ELR (cell line): ENCODE results near the gene DPYSL3.

Source experiments
- DNase-seq: peaks from one replicate; pipeline ENCODE4 v3.0.0-alpha.2; 2015; ENCODE audit warnings: low read depth

DPYSL3 gene

DNA sequence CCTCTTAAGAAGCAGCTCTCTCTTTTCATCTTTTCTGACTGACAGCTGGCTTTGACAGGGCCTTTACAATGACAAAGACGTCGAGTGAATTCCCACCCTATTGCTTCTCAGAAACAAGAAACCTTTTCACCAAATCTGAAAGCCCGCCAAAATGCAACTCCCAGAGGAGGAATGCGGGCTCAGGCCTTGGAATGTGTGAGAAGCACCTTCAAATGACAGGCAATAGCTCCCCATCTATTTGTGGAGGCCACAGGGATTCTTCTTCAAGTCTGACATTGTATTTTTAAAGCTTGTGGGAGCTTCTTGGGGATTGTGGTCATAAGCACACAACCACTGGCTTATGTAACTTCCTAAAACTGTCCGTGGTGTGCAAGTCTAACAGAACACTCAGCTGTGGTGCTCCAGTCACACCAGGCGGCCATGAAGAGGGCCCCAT, 72.7 kb downstream of the DPYSL3 start:
- DNase-seq, result no peak

DNA sequence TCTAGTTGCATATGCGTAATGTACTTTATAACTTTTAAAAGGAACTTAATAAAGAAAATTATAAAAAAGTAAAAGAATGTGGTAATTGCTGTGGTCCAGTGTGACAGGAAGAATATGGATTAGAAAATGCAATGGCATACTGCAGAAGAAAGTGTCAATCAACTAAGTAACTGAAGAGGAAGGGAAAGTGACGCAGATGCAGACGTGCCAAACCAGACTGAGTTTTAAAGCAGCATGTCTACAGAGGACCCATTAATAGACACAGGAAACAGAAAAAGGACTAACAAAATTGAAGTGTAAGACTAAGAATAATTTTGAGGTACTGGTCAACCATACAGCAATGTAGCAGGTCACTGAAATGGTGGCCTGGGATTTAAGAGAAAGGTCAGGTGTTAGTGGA, 73.3 kb downstream of the DPYSL3 start:
- DNase-seq, result no peak

DNA sequence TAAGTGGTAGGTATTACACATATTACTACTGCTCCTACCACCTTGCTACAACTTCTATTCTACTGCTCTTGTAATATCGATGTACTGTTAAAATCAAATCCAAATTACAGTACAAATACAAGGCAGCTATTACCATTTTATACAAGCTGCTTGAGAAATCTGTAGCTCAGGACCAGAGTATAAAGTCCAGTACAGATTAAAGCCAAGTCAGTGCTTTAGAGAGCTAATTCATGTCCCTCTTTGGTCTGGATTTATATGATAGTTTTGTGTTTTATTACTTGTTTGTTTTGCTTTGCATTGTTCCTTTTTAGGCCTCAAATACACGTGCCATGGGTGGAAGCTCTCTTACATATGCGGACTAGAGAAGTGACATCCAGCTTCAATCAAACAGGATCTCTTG, 75.8 kb downstream of the DPYSL3 start:
- no peak for DNase-seq

DNA sequence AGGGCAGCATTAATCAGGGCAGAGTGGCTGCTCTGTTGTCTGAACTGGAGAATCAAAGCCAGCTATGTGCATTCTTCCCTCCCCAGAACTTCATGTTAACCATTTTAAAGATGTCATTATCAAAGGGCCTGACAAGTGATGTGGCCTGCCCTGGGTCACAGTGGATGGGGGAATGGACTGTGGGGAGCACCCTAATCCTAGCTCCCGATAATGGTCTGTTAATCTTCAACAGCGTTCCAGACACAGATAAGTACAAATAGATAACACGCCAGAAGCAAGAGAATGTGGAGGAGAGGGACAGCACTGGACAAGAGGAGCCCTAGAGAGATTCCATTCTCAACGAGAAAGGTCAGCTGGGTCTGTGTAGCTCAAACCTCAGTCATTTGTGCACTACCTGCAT, 77.5 kb downstream of the DPYSL3 start:
- DNase-seq, result no peak

DNA sequence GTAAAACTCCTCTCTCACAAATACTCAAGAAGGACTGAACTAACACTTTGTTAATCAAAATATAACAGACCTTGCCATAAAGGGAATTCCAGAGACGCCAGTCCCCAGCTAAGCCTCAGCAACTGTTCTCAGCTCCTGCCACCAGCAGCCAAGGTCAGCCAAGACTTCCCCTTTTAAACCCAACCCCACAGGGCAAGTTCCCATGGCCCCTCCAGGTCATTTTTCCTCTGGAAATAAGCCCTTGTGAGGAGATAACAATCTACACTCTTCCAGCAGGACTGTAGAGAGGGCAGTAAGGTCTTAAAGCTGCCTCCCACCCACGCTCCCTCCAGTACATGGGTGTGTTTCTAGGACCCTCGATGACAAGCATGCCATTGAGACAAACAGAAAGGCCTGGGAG, 78.3 kb downstream of the DPYSL3 start:
- DNase-seq, result no peak

DNA sequence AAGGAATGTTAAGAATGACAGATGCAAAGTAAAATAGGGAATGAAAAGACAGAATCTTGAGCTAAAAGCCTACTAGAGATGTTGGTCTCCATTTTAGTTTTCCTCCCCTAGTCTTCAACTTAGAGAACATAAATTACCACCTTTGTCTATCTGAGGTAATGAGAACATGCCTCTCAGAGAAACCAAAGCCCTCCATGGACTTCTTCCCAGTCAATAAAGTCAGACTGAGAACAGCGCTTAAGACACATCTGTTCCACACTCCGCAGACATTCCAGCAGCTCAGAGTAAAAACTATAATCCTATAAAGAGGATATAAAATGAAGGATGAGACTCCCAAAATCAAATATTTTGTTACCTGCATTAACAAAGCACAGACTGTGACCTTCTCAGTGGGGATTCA, 79.2 kb downstream of the DPYSL3 start:
- no peak for DNase-seq

DNA sequence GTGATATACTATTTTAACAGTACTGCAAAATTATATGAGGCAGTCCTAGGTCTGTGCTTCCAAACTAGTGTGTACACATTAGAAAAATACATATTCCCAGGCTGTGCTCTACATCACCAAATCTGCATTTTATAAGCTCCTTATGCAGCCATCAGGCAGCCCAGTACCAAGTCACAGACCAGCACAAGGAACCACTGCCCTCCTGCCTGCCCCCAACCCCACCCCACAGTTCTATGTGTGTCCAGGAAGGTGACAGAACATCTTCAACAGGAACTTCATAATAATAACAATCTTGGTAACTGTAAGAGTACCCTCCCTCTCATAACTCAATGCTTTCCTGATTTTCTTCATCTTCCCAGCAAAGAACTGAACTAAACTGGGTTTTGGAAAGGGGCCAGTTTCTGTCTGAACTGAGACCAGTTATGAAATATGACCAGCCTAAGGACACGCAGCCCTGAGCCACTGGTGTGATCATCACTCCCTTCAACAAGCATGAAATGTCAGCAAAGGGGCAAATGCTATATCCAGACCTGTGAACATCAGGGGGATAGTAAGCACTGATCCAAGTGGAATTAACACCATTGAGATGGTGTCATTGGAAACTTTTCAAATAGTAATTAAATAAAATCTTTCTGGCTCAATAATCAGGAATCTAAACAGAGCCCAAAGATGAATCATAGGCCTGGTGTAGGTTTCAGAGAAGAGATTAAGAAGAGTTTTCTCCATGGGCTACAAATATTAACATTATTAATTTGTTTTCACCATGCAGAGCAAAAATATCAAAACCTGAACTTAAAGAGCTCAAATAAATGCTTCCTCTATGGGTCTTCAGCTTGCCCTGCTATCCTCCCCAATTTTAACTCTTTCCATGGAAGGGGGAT, 82.1 kb downstream of the DPYSL3 start:
- no peak for DNase-seq

DNA sequence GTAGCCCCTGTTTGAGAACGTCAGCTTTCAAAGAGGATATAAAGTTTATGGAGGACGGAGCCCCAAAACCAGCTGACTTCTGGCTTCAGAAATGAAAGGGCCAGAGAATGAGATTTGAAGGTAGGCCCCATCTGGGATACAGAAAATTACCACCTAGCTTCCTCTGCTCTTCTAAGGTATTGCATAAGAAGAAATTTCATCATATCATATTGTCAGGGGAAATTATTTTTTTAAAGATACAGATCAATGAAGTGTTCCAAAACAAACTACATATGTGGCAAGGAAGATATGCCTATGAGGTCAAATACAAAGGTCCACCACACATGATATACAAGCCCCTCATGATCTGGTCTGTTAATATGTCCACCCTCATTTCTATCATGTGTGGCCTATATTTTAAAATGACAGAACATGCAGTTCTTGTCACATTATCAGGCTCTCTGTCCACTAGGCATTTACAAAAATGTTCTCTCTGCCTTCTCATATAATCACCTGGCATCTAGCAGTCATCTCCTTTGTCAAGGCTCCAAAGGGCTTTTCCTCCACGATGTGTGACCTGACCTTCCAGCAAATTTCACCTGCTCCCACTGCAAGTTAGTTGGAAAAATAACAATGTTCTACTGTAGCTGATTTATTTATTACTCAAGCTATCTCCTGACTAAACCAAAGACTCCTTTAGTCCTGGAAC, 83.1 kb downstream of the DPYSL3 start:
- DNase-seq, result no peak

DNA sequence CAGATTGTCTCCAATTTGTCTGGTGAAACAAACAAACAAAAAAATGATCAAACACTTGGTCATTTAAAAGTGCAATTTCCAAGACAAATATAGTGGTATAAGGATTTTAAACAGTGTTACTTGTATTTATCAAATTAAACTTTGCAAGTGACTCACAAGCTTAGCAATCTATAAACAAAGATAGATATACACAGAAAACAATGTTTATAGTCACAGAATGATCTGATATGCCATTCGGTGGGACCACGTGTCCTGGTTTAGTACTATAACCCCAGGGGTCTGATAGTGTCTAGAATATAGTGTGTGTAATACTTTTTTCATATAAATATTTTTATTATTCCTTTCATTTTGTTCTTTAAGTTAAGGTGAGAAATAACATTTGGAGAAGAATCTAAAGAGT, 91.3 kb downstream of the DPYSL3 start:
- DNase-seq, result no peak

DNA sequence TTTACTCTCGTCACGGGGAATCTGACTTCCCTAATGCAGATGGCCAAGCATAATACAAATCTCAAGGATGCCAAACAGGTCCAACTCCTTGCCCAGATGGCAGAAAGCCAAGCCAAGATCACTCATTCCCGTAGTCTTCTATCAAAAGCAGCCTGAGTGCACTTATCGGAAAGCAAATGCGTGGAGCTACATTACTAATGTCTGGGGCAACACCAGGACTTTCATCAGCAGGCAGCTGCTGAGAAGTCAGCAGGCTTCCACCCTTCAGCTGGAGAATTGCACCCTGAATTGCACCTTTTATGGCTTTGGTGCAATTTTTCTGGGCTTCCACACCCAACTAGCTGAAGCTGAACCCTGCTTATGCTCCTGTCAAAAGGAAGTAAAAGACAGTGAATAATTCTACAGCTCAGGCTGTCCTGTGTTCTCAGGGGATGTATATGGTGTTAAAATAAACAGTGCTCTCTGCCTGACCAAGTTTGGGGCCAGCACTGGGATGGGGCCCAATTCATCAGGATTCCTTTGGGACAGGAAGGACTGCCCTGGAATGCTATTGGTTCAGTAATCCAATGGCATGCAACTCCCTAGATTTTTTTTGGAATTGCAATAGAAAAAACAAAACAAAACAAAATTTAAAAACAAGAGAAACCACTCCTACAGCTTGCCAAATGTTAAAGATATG, 92.6 kb downstream of the DPYSL3 start:
- no peak for DNase-seq

DNA sequence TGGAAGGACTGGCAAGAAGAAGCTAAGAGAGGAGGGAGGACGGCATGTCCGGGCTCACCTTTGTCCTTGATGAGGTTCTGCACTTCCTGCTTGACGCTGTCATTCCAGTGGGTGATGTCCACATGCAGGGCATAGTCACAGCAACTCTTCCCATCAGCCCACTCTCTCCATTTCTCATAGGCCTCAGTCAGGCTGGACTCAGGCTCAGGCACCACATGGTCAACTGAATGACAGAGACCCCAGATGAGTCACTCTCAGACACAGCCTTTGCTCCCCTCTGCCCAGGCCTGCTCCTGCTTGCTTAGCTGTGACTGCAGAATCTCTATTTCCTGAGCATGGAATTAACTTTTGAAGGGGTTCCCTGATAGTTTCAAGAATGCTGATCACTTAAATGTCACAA, 94.2 kb downstream of the DPYSL3 start:
- DNase-seq, result no peak

DNA sequence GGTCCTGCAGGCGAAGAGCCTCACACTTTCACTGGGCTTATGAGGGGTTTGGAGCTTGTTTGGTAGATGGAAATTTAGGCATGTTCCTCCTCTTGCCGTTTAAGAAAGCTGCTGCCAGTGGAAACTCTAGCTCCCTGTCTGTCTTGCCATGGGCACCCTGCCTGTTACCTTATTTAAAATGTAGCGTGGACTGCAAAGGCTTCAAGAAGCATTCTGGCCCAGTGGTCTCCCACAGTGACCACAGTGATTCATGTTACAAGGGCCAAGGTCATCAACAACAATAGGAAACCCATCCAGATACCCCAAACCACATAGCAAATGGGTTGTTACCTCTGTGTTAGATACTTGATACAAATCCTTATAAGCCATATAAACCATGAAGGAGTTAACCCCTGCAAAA, 96.6 kb downstream of the DPYSL3 start:
- no peak for DNase-seq

DNA sequence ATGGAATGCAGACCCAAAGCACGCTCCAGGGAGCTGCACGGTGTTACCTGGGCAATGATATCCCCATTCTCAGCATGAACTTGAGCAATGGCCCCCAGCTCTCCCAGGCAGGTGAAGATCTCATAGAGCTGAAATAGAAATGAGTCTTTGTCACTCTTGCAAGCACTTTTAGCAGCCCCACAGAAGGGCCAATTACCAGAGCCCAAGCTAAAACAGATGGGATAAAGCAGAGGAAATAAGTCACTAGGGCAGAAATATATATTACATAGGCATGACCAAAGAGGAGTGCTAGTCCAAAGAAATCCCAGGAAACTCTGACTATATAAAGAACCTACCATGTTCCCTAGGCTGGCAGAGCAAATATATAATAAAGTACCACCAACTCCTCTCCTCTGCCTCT, 97.3 kb downstream of the DPYSL3 start:
- DNase-seq, result no peak

DNA sequence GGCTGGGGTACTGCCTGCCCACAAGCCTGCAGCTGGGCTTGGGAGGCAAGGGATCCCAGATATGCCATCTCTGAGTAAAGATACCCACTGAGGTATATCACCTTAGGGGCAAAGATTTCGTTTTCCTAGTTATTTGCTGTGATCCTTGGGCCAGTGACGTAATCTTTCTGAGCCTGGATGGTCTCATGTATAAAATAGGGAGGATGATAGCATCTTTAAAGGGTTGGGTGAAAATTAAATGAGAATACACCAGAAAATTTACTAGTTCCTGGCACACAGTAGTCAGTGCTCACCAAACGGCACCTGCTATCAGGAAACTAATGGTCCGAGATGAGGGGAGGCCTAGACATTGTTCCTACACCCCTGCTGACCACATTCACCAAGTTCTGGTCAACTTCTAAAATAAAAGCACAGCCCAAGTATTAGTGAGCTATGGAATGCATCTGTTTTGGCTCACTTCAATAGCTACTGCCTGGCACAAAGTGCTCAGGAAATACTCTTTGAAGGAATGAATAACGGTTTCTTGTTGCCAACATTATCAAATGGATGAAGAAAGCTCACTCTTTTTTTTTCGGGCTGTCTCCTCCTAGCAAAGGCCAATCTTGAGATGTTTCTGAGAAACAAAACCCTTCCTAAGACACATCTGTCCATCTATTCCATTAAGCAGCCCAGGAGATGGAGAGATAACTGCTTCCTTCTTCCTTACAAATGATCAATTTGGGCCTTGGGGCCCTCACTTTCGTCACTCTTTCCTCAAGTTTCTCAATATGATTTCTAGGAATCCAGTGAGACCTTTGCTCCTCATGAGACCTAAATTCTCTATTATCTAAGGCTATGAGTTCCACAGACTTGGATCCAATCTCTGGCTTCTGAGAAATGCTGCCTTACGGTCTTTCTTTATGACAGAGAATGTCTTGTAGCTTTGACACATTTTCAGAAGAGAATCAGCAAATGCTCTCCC, 98.2 kb downstream of the DPYSL3 start:
- DNase-seq, result no peak

DNA sequence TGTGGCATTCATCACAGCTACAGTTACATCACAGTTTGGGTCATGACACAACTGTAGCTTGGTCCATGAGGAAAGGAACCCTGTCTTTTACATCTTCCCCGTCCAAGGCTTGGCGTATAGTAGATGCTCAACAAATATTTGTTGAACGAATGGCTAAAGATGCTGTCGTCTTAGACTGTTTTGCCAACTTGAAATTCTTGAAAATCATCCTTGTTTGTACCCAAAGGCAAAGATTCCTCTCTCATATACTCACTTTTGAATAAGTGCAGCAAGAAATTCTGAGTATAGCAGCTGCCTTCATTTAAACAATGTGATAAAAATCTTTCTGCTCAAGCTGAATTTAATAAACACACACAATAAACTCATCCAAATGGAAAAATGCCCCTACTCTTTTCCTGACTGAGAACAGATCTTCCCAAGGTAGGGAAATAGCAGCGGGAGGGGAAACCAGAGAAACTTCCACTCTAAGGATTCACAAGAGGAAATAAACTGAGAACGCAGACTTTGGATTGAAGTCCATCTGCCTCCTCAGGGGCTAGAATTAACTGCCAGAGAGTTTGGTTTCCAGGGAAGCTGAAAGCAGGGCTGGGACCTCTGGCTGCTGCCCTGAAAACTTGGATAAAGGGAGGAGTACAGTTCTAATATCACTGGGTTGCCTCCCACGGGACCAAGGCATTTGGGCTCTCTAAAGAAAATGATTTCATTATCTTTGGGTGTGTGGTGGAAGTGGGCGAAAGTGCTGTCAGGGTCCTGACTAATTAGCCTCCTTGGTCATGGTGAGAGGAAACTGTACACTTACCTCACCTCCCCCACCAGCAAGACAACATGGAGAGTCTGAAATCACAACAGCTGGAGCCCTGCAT, 99.1 kb downstream of the DPYSL3 start:
- no peak for DNase-seq

DNA sequence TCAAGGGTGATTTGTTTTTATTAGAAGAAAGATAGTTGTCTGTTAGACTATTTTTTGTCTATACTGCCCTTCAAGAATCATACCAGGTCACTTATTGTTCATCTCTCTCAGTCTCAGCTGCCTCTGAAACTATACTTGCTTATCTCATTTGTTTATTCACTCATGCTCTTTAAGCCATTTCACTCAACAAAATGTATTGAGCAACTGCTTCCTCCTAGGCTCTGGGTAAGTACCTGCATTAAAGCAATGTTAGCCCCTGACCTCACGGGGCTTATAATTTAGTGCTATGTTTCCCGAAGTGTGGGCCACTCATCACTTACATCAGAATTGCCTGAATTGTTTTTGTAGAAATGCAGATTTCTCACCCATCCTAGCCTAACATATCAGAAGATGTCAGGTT, 100.9 kb downstream of the DPYSL3 start:
- no peak for DNase-seq

DNA sequence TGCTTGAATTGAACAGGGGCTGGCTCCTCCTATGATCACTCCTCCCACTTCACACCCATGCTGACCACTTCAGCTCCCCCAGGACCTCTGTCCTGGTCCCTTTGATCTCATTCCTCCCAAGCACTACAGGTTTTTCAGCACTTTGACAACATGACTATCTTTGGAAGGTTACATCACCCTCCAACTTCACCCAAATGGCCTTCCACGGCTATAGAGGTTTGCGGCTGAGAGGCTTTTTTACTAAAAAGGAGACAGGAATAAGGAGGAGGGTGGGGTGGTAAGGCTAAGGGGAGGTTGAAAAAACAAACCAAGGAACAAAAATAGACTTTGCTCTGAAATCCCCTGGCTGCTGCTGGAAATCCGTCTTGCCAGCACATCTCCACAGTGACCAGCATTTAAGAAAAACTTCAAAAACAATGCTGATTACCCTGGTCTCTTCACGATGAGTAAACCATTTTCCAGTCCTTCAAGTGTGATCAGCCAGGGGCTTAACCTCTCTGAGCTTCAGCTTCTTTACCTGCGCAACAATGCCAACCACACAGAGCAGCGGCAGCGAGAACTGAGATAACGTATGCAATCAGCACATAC, 102.7 kb downstream of the DPYSL3 start:
- no peak for DNase-seq

DNA sequence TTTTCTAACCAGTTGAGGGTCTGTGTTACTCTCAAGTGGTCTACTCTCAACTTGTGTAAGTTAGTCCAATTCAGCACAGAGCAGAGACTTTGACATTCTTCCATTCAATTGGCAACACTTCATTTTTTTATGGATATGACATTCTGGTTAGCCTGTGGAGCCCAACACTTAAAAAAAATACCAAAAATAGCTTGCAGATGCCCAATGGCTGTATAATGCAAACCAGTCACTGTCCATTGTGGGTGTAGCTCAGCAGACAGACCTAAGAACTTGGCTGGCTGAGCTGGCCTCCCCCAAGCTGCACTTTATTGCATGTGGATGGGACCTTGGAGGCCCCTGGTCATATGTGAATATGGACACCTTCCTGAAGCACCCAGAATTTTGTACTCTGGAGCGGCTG, 103.2 kb downstream of the DPYSL3 start:
- DNase-seq, result no peak

DNA sequence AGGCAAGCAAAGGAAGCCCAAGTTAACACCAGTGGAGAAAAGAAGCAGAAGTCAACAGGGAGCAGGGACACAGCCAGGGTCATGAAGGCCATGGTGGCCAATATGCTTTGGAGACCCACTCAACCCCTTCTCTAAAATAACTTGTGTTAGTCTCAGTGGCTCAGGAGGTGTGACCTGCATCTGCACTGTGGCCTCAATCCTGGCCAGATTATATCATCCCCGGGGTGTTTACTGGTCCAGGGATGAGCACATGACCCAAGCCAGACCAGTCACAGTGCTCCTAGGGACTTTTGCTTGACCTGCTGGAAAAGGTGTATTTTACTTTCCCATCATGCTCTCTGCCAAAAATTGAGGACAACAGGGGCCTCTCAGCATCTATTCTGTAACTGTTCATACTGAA, 105.2 kb downstream of the DPYSL3 start:
- no peak for DNase-seq
